Measurements from ENCODE around the gene ERVH48-1.

GRCh38 chr21:42922918-42923317 lies 2.5 kb downstream of the ERVH48-1 start:
- TF ChIP-seq EZH2 (IDR thresholded peaks at IDR 0.05): no peak
- TF ChIP-seq EZH2phosphoT487 (IDR thresholded peaks at IDR 0.05): no peak
- TF ChIP-seq, protein P1, sequence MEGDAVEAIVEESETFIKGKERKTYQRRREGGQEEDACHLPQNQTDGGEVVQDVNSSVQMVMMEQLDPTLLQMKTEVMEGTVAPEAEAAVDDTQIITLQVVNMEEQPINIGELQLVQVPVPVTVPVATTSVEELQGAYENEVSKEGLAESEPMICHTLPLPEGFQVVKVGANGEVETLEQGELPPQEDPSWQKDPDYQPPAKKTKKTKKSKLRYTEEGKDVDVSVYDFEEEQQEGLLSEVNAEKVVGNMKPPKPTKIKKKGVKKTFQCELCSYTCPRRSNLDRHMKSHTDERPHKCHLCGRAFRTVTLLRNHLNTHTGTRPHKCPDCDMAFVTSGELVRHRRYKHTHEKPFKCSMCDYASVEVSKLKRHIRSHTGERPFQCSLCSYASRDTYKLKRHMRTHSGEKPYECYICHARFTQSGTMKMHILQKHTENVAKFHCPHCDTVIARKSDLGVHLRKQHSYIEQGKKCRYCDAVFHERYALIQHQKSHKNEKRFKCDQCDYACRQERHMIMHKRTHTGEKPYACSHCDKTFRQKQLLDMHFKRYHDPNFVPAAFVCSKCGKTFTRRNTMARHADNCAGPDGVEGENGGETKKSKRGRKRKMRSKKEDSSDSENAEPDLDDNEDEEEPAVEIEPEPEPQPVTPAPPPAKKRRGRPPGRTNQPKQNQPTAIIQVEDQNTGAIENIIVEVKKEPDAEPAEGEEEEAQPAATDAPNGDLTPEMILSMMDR (IDR thresholded peaks at IDR 0.05): no peak

Data from neural progenitor cell (in vitro differentiated cells).